Sigmoid colon (tissue), 4 donors: ENCODE results near the gene PLG.

Experiments
- CTCF ChIP-seq, 4 experiments: fragments of 450-650 bp in 3 of 4; fragments of 200-600 bp in 1 of 4; IDR thresholded peaks; one replicate each; pipeline ENCODE4 v1.5.1; 2016 to 2019; ENCODE audit warnings: antibody characterized with exemption in 4 of 4, mild to moderate bottlenecking in 3 of 4, moderate library complexity in 2 of 4
- POLR2AphosphoS5 ChIP-seq, 4 donors: sonication (generic); formaldehyde crosslinking; IDR thresholded peaks; one replicate each; pipeline ENCODE4 v1.6.1; 2017; ENCODE audit warnings: antibody characterized with exemption in 4 of 4

DNA sequence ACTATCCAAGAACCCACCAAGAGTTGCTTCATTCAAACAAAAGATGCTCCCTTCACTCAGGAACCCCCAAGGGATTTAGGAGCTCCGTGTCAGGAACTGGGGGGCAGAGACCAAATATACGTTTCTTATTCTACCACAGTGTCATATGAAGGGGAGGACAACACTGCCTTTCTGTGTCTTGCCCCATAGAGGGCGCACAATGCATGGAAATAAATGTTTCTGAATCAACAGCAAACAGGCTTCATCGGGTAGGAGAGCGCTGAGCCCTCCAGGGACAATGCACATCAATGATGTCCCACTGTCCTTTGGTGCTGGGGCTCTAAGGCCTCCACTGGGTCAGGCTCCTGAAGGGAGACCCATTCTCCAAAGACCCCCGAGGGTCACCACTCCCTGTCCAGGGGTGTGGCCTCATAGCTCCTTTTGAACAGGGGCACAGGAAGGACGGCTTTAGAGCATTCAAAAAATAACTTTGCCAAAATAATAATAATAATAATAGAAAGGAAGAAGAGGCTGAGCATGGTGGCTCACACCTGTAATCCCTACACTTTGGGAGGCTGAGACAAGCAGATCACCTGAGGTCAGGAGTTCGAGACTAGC is 31.1 kb downstream of the PLG start:
- TF ChIP-seq CTCF (IDR thresholded peaks at IDR 0.05) (peak; percentile 21 to 44 (median 40)), POLR2AphosphoS5 (IDR thresholded peaks at IDR 0.05) (no peak)
